Measurements from ENCODE around the gene SCYL3. TPM values are rescaled to one million over a fixed set of nuclear protein-coding genes. Genes with fewer than 3 reads are reported as not detected.

The SCYL3 gene
- total RNA-seq, 1 donor from 2014 or later: 5.6 TPM

GRCh38 chr1:169885207-169885606 is 8.5 kb downstream of the SCYL3 start:
- no peak overlapping the region for H3K4me3 ChIP-seq

GRCh38 chr1:169884634-169885033 is 9.1 kb downstream of the SCYL3 start:
- Histone ChIP-seq H3K9me3 (replicated peaks) (no peaks in the 10 kb centered on the region), H3K27ac (replicated peaks) (no peak overlapping the region), H3K4me3 (no peak overlapping the region), H3K4me1 (peaks cover 9% of the 10 kb centered on the region), H3K27me3 (ENCODE audit: low read depth) (no peaks in the 10 kb centered on the region), H3K36me3 (peaks cover 45% of the 10 kb centered on the region)
- TF ChIP-seq CTCF (IDR thresholded peaks at IDR 0.05; ENCODE audit: borderline replicate concordance): no peak
- DNase-seq: no peak
- intact Hi-C loops (cut with micrococcal nuclease): no loop called here

More at GRCh38 chr1:169885207-169885606, 8.5 kb downstream of the SCYL3 start:
- TF ChIP-seq CTCF (IDR thresholded peaks at IDR 0.05; ENCODE audit: borderline replicate concordance): no peak
- peaks cover 9% of the 10 kb centered on the region for H3K4me1 ChIP-seq
- no peaks in the 10 kb centered on the region for H3K27me3 ChIP-seq (ENCODE audit: low read depth)
- DNase-seq: no peak
- peaks cover 45% of the 10 kb centered on the region for H3K36me3 ChIP-seq
- H3K27ac ChIP-seq (replicated peaks): no peak overlapping the region
- H3K9me3 ChIP-seq (replicated peaks): no peaks in the 10 kb centered on the region
- intact Hi-C loops (cut with micrococcal nuclease): no loop called here

GRCh38 chr1:169882039-169882511 is 11.6 kb downstream of the SCYL3 start:
- peaks cover 40% of the 10 kb centered on the region for H3K36me3 ChIP-seq
- no peak overlapping the region for H3K4me3 ChIP-seq
- intact Hi-C loops (cut with micrococcal nuclease): no loop called here
- TF ChIP-seq CTCF (IDR thresholded peaks at IDR 0.05; ENCODE audit: borderline replicate concordance): no peak
- DNase-seq: no peak
- H3K4me1 ChIP-seq: peaks cover 5% of the 10 kb centered on the region
- H3K27me3 ChIP-seq (ENCODE audit: low read depth): no peaks in the 10 kb centered on the region
- no peaks in the 10 kb centered on the region for H3K9me3 ChIP-seq (replicated peaks)
- H3K27ac ChIP-seq (replicated peaks): no peak overlapping the region

DNA sequence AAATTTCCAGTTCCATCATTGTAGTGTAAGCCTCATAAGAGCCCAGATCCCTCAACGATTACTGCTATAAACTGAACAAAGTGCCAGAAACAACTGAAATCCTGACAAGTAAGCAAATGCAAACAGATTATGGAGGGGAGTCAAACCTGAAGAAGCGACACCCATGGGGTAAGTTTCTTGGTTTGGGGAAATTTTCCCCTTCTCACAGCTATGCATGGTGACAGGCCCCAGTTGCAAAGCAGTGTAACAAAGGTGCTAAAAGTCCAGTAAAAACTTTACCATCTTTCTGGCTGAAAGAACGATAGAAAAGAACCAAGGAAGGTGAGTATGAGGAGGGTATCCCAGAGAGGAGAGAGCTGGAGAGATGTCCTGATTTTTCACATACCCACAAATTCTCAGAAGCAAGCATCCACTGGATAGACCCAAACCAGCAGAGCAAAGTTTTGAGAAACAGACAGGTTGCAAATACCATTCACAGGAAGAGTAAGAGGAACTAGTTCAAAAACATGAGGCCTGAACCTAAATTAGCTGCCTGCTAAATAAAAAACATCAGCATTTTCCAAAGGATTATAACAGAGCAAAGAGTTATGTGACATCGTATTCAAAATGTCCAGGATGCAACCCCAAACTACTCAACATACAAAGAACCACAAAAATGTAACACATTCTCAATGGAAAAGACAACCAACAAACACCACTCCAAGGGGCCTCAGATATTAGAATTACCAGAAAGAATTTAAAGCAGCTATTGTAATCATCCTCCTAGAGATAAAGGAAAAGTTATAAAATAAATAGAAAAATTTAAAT is 14.5 kb downstream of the SCYL3 start:
- no peaks in the 10 kb centered on the region for H3K9me3 ChIP-seq (replicated peaks)
- H3K4me3 ChIP-seq: no peak overlapping the region
- TF ChIP-seq CTCF (IDR thresholded peaks at IDR 0.05; ENCODE audit: borderline replicate concordance): no peak
- peaks cover 43% of the 10 kb centered on the region for H3K36me3 ChIP-seq
- intact Hi-C loops (cut with micrococcal nuclease): no loop called here
- peaks cover 12% of the 10 kb centered on the region for H3K4me1 ChIP-seq
- DNase-seq: no peak
- H3K27me3 ChIP-seq (ENCODE audit: low read depth): no peaks in the 10 kb centered on the region
- no peak overlapping the region for H3K27ac ChIP-seq (replicated peaks)

DNA sequence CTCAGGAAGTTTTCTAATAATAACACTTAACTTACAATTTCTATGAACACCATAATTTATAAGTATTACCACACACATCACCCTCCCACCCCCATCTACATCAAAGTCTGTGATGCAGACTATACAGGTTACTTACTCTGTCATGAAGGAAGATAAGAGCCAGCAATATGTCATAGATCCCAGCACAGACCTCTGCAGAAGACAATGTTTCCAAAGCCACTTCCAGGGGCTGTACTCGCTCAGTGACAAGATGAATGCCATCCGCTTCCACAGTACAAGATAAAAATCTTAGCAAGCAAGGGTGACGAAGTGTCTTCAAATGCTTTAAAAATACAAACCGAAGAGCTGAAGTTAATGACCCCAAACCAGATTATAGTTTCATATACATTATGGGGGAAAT is 15.2 kb downstream of the SCYL3 start:
- no peak for TF ChIP-seq CTCF (IDR thresholded peaks at IDR 0.05; ENCODE audit: borderline replicate concordance)
- Histone ChIP-seq H3K4me3 (no peak overlapping the region), H3K27me3 (ENCODE audit: low read depth) (no peaks in the 10 kb centered on the region), H3K9me3 (replicated peaks) (no peaks in the 10 kb centered on the region), H3K4me1 (peaks cover 12% of the 10 kb centered on the region), H3K36me3 (peaks cover 51% of the 10 kb centered on the region), H3K27ac (replicated peaks) (no peak overlapping the region)
- DNase-seq: no peak
- intact Hi-C loops (cut with micrococcal nuclease): no loop called here

Data from left ventricle myocardium inferior (tissue), 1 donor.